Sigmoid colon (tissue), 4 donors: Measurements from ENCODE around the gene KCNQ5.

Experiments used
- EP300 ChIP-seq, 4 donors: sonication (generic); formaldehyde crosslinking; IDR thresholded peaks; one replicate each; pipeline ENCODE4 v1.6.1; 2017; ENCODE audit warnings: antibody characterized with exemption in 4 of 4
- POLR2A ChIP-seq, 2 donors: fragments of 450-650 bp; IDR thresholded peaks; one replicate each; pipeline ENCODE4 v1.6.1; 2016; ENCODE audit warnings: antibody characterized with exemption in 2 of 2, mild to moderate bottlenecking in 2 of 2, moderate library complexity in 2 of 2
- TF ChIP-seq, protein P1 (sequence below), 4 experiments: fragments of 450-650 bp in 3 of 4; fragments of 200-600 bp in 1 of 4; IDR thresholded peaks; one replicate each; pipeline ENCODE4 v1.5.1; 2016 to 2019; ENCODE audit warnings: antibody characterized with exemption in 4 of 4, mild to moderate bottlenecking in 3 of 4, moderate library complexity in 2 of 4

DNA sequence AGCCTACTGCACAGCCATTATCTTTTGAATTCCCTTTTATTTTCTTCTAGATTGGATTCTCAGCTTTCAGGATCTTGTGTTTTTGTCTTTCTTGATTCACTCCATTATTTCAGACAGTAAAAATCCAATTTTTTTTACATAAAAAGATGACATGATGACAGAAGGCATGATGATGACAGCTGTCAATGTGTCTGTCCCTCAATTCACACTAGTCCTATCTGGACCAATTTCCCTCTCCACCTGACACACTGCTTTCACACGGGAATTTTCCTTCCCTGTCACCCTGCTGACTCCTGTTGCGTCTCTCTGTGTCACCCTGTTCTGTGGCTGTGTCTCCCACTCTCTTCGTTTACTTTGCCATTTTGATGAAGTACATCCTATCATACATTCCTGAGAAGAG is 529.9 kb downstream of the KCNQ5 start:
- TF ChIP-seq POLR2A (IDR thresholded peaks at IDR 0.05) (no peak), EP300 (IDR thresholded peaks at IDR 0.05) (no peak)
- TF ChIP-seq, protein P1, sequence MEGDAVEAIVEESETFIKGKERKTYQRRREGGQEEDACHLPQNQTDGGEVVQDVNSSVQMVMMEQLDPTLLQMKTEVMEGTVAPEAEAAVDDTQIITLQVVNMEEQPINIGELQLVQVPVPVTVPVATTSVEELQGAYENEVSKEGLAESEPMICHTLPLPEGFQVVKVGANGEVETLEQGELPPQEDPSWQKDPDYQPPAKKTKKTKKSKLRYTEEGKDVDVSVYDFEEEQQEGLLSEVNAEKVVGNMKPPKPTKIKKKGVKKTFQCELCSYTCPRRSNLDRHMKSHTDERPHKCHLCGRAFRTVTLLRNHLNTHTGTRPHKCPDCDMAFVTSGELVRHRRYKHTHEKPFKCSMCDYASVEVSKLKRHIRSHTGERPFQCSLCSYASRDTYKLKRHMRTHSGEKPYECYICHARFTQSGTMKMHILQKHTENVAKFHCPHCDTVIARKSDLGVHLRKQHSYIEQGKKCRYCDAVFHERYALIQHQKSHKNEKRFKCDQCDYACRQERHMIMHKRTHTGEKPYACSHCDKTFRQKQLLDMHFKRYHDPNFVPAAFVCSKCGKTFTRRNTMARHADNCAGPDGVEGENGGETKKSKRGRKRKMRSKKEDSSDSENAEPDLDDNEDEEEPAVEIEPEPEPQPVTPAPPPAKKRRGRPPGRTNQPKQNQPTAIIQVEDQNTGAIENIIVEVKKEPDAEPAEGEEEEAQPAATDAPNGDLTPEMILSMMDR (IDR thresholded peaks at IDR 0.05) = no peak
